Measurements from ENCODE around the gene RARB.

GRCh38 chr3:25511972-25512721 is 84.1 kb downstream of the RARB start:
- TF ChIP-seq CTCF (IDR thresholded peaks at IDR 0.05; ENCODE audit: low read depth, low read length) (no peak), EZH2phosphoT487 (IDR thresholded peaks at IDR 0.05; ENCODE audit: low read depth) (no peak)
